ENCODE results near the gene TMEM222. TPM values are rescaled to one million over a fixed set of nuclear protein-coding genes. Genes with fewer than 3 reads are reported as not detected.

TMEM222 gene
- total RNA-seq, 2 donors from 2014 or later, result 31.5 to 45.1 TPM

GRCh38 chr1:27360159-27361043 lies 38.4 kb downstream of the TMEM222 start:
- peaks cover 7 to 25% of the 10 kb centered on the region in 2 donors for H3K4me1 ChIP-seq (ENCODE audit: control insufficient read depth in 1 of 2, low read depth in 2 of 2)
- H3K36me3 ChIP-seq, result peaks cover 84% of the 10 kb centered on the region
- TF ChIP-seq, protein P1, sequence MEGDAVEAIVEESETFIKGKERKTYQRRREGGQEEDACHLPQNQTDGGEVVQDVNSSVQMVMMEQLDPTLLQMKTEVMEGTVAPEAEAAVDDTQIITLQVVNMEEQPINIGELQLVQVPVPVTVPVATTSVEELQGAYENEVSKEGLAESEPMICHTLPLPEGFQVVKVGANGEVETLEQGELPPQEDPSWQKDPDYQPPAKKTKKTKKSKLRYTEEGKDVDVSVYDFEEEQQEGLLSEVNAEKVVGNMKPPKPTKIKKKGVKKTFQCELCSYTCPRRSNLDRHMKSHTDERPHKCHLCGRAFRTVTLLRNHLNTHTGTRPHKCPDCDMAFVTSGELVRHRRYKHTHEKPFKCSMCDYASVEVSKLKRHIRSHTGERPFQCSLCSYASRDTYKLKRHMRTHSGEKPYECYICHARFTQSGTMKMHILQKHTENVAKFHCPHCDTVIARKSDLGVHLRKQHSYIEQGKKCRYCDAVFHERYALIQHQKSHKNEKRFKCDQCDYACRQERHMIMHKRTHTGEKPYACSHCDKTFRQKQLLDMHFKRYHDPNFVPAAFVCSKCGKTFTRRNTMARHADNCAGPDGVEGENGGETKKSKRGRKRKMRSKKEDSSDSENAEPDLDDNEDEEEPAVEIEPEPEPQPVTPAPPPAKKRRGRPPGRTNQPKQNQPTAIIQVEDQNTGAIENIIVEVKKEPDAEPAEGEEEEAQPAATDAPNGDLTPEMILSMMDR (IDR thresholded peaks at IDR 0.05), result no peak
- DNase-seq (ENCODE audit: low spot score) (no peak), ATAC-seq (ENCODE audit: insufficient number of reproducible peaks, low FRiP score, low read depth) (no peak)
- H3K4me3 ChIP-seq, result peak overlapping the region; percentile 49
- H3K27ac ChIP-seq, result no peak overlapping the region
- H3K9me3 ChIP-seq, result no peaks in the 10 kb centered on the region
- no peaks in the 10 kb centered on the region for H3K27me3 ChIP-seq (replicated peaks; ENCODE audit: insufficient read depth)

- ATAC-seq (ENCODE audit: insufficient number of reproducible peaks, low FRiP score, low read depth), result no peak
- H3K9me3 ChIP-seq, result no peaks in the 10 kb centered on the region
- peaks cover 7 to 25% of the 10 kb centered on the region in 2 donors for H3K4me1 ChIP-seq (ENCODE audit: control insufficient read depth in 1 of 2, low read depth in 2 of 2)
- DNase-seq (ENCODE audit: low spot score), result no peak
- peaks cover 78% of the 10 kb centered on the region for H3K36me3 ChIP-seq
- H3K27me3 ChIP-seq (replicated peaks; ENCODE audit: insufficient read depth), result no peaks in the 10 kb centered on the region
- no peak overlapping the region for H3K4me3 ChIP-seq
- no peak overlapping the region for H3K27ac ChIP-seq
- TF ChIP-seq, protein P1 (IDR thresholded peaks at IDR 0.05), result no peak
Observed at GRCh38 chr1:27361044-27361402, 39.1 kb downstream of the TMEM222 start.

DNA sequence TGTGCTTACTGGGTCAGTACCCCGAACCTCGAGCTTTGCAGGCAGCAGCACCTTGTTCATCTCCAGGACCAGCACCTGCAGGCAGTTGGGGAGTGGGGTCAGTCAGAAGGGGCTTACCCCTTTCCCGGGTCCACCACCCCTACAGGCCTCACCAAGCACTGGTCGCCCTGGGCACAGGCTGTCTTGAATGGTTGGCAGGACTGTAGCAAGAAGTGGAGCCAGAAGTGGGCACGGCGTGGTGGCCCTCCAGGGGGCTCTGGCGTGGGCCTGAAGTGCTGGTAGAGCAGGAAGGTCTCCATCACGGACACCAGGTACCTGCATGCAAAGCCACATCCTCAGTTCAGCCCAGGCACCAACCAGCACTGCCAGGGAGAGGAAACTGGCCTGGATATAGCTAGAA lies 39.6 kb downstream of the TMEM222 start:
- H3K27ac ChIP-seq, result no peak overlapping the region
- H3K36me3 ChIP-seq, result peaks cover 72% of the 10 kb centered on the region
- H3K4me1 ChIP-seq (ENCODE audit: control insufficient read depth in 1 of 2, low read depth in 2 of 2), result peaks cover 7 to 25% of the 10 kb centered on the region in 2 donors
- TF ChIP-seq, protein P1 (IDR thresholded peaks at IDR 0.05), result no peak
- no peak for DNase-seq (ENCODE audit: low spot score)
- no peaks in the 10 kb centered on the region for H3K9me3 ChIP-seq
- no peak overlapping the region for H3K4me3 ChIP-seq
- H3K27me3 ChIP-seq (replicated peaks; ENCODE audit: insufficient read depth), result no peaks in the 10 kb centered on the region
- no peak for ATAC-seq (ENCODE audit: insufficient number of reproducible peaks, low FRiP score, low read depth)

DNA sequence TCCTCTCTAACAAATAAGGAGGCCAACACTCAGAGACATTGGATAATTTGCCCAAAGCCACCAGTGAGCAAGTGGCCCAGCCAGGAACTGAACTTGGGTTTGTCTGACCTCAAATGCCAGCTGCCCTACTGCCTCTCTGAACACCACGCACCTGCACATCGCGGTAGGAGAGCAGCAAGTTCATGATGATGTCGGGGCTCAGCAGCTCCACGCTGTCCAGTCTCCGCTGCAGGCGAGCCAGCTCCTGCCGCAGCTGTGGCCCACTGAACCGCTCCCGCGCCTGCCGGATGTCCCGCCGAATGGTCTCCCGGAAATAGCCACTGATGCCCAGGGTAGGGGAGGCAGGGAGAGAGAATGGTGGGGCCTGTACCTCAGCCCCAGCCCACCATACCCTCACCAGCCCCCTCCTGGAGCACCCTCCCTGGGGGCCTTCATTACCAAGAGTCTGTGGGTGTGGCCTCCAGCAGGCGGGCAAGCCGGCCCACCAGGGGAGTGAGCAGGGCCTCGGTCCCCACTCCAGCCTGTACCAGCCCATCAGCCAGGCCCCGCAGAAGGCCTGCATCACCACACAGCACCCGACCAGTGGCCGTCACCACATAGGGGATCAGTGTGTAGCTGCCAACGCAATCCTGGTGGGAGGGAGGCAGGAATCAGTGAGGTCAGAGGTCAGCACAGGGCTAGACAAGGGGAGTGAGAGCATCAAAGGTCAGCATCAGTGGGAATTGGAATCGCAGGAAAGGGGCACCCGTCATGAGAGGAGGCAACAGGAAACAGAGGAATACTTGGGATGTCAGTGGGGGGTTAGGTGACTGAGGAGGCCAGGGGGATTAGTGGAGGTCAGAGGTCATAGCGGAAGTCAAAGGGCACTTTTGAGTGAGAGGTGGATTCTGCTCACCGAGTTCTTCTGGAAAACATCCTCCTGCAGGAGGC lies 42.1 kb downstream of the TMEM222 start:
- Histone ChIP-seq H3K4me3 (no peak overlapping the region), H3K36me3 (peaks cover 49% of the 10 kb centered on the region), H3K27me3 (replicated peaks; ENCODE audit: insufficient read depth) (no peaks in the 10 kb centered on the region), H3K27ac (peak overlapping the region in 1 of 2 donors; percentile 99), H3K9me3 (no peaks in the 10 kb centered on the region), H3K4me1 (ENCODE audit: control insufficient read depth in 1 of 2, low read depth in 2 of 2) (peaks cover 16 to 36% of the 10 kb centered on the region in 2 donors)
- no peak for ATAC-seq (ENCODE audit: insufficient number of reproducible peaks, low FRiP score, low read depth)
- no peak for DNase-seq (ENCODE audit: low spot score)
- TF ChIP-seq, protein P1 (IDR thresholded peaks at IDR 0.05), result no peak

All from thoracic aorta (tissue), 2 donors.